Right ventricle myocardium inferior (tissue), 1 donor: ENCODE results near the gene KIF6. TPM values are rescaled to one million over a fixed set of nuclear protein-coding genes. Genes with fewer than 3 reads are reported as not detected.
"Not testable (repeated sequence)": the region's sequence is repeated elsewhere in the genome, so short reads cannot be mapped to it uniquely, and the experiment has no call there.

ENCODE experiments used
- ATAC-seq: fragments of 200-7000 bp; cut with Tn5 transposase; one replicate; pipeline ENCODE4 v1.9.1; 2020; ENCODE audit warnings: mild to moderate bottlenecking, moderate library complexity
- DNase-seq: peaks from one replicate; pipeline ENCODE4 v3.0.0; 2021; ENCODE audit errors: missing footprints
- intact Hi-C: fragments of 100-400 bp; cut with DNase I; formaldehyde crosslinking; loops from one replicate; pipeline ENCODE4 v1.11.0; 2022
- total RNA-seq: library from RNA; stranded (reverse); fragmentation: NEBNext Ultra II Directional; extraction: Animal tissue kit (Norgen Biotek cat#: 25700); gene quantifications from one replicate; pipeline ENCODE4 v1.2.1, GENCODE V29; 2021
- donor health status: DM: no; HTN: yes; CAD: no; lungs with severe emphysema.

The KIF6 gene
- total RNA-seq, 1 donor from 2014 or later, result 0.16 TPM

GRCh38 chr6:39488255-39488879, 236.8 kb downstream of the KIF6 start:
- intact Hi-C loops, result no loop called here
- ATAC-seq (no peak), DNase-seq (no peak)

GRCh38 chr6:39484276-39484675, 240.9 kb downstream of the KIF6 start:
- ATAC-seq (no peak), DNase-seq (no peak)
- intact Hi-C loops, result no loop called here

GRCh38 chr6:39479819-39480218, 245.4 kb downstream of the KIF6 start:
- DNase-seq, intact Hi-C loops, ATAC-seq: not testable (repeated sequence)

GRCh38 chr6:39476670-39477069, 248.5 kb downstream of the KIF6 start:
- intact Hi-C loops, result no loop called here
- DNase-seq (no peak), ATAC-seq (no peak)

- no peak for DNase-seq
- no peak for ATAC-seq
- intact Hi-C loops, result no loop called here
These were observed 249.1 kb downstream of the KIF6 start for GRCh38 chr6:39476151-39476550.

- intact Hi-C loops, result no loop called here
- ATAC-seq (peak; percentile 57), DNase-seq (no peak)
These were observed 253.1 kb downstream of the KIF6 start for GRCh38 chr6:39471954-39472659.

GRCh38 chr6:39470506-39470905, 254.7 kb downstream of the KIF6 start:
- no peak for ATAC-seq
- no peak for DNase-seq
- intact Hi-C loops, result no loop called here

- DNase-seq (no peak), ATAC-seq (no peak)
- intact Hi-C loops, result no loop called here
These were observed 256.8 kb downstream of the KIF6 start for GRCh38 chr6:39468385-39468784.

- DNase-seq (no peak), ATAC-seq (no peak)
- intact Hi-C loops, result no loop called here
These were observed 258.6 kb downstream of the KIF6 start for GRCh38 chr6:39466631-39467030.

- DNase-seq (no peak), ATAC-seq (no peak)
- intact Hi-C loops, result no loop called here
These were observed 259.7 kb downstream of the KIF6 start for GRCh38 chr6:39465539-39465938.

GRCh38 chr6:39464067-39464466, 261.1 kb downstream of the KIF6 start:
- ATAC-seq (no peak), DNase-seq (no peak)
- intact Hi-C loops, result no loop called here

GRCh38 chr6:39453956-39454524, 271.2 kb downstream of the KIF6 start:
- no peak for ATAC-seq
- intact Hi-C loops, result no loop called here
- DNase-seq, result no peak

GRCh38 chr6:39453241-39453640, 272.0 kb downstream of the KIF6 start:
- ATAC-seq (no peak), DNase-seq (no peak)
- intact Hi-C loops, result no loop called here

- ATAC-seq (no peak), DNase-seq (no peak)
- intact Hi-C loops, result no loop called here
These were observed 272.7 kb downstream of the KIF6 start for GRCh38 chr6:39452306-39453145.

- ATAC-seq, result no peak
- intact Hi-C loops, result no loop called here
- no peak for DNase-seq
These were observed 273.4 kb downstream of the KIF6 start for GRCh38 chr6:39451831-39452230.

GRCh38 chr6:39449022-39449421, 276.2 kb downstream of the KIF6 start:
- ATAC-seq, result no peak
- intact Hi-C loops, result no loop called here
- DNase-seq, result no peak

- no peak for DNase-seq
- ATAC-seq, result no peak
- intact Hi-C loops, result no loop called here
These were observed 278.3 kb downstream of the KIF6 start for GRCh38 chr6:39446909-39447308.

GRCh38 chr6:39445667-39446066, 279.5 kb downstream of the KIF6 start:
- DNase-seq (no peak), ATAC-seq (no peak)
- intact Hi-C loops, result no loop called here

GRCh38 chr6:39444479-39445019, 280.7 kb downstream of the KIF6 start:
- intact Hi-C loops, result no loop called here
- DNase-seq (no peak), ATAC-seq (no peak)
